Calu3 (cell line): Measurements from ENCODE around the gene PRLH. TPM values are rescaled to one million over a fixed set of nuclear protein-coding genes. Genes with fewer than 3 reads are reported as not detected.

Source experiments
- Bru-seq: library from RNA; stranded (reverse); fragments of 400-500 nt; gene quantifications from one replicate; lab custom pipeline; 2021; lab: Mats Ljungman, UMichigan
- BruChase-seq, 2 experiments: library from RNA; stranded (reverse); fragments of 400-500 nt; gene quantifications; one replicate each; lab custom pipeline; 2021; lab: Mats Ljungman, UMichigan
- BruUV-seq: library from RNA; stranded (reverse); fragments of 400-500 nt; replicated peaks from 2 replicates; lab custom pipeline; 2021; lab: Mats Ljungman, UMichigan
- CTCF ChIA-PET: fragments of 300-600 bp; sonication (Branson Sonifier 250); formaldehyde crosslinking; loops from one replicate; lab custom pipeline; 2022; ENCODE audit warnings: antibody characterized with exemption; lab: Charles Lee
- DNase-seq: peaks from one replicate; pipeline ENCODE4 v3.0.0; 2022
- H3K27ac Mint-ChIP-seq: one replicate; pipeline ENCODE4 v1.8.0; 2022; ENCODE audit warnings: mixed read lengths; ENCODE audit not compliant: unreplicated experiment
- H3K27me3 Mint-ChIP-seq: one replicate; pipeline ENCODE4 v1.8.0; 2022; ENCODE audit warnings: mixed read lengths; ENCODE audit not compliant: unreplicated experiment
- H3K36me3 Mint-ChIP-seq: one replicate; pipeline ENCODE4 v1.8.0; 2022; ENCODE audit warnings: mild to moderate bottlenecking, moderate library complexity, mixed read lengths; ENCODE audit not compliant: insufficient read depth, unreplicated experiment
- H3K4me1 Mint-ChIP-seq: one replicate; pipeline ENCODE4 v1.8.0; 2022; ENCODE audit warnings: mild to moderate bottlenecking, low read depth, mixed read lengths; ENCODE audit not compliant: unreplicated experiment
- H3K4me3 Mint-ChIP-seq: one replicate; pipeline ENCODE4 v1.8.0; 2022; ENCODE audit warnings: mild to moderate bottlenecking, low read depth, moderate library complexity, mixed read lengths; ENCODE audit not compliant: unreplicated experiment
- H3K9me3 Mint-ChIP-seq: one replicate; pipeline ENCODE4 v1.8.0; 2022; ENCODE audit warnings: low read depth, mixed read lengths; ENCODE audit not compliant: unreplicated experiment
- CTCF ChIP-seq: fragments of 200-600 bp; IDR thresholded peaks from one replicate; pipeline ENCODE4 v1.8.0; 2022; ENCODE audit warnings: antibody characterized with exemption; ENCODE audit not compliant: unreplicated experiment
- intact Hi-C: fragments of 100-400 bp; cut with micrococcal nuclease; formaldehyde crosslinking; loops from one replicate; pipeline ENCODE4 v1.10.0; 2022; ENCODE audit not compliant: unreplicated experiment
- long read RNA-seq: library from polyadenylated mRNA; stranded (forward); transcript quantifications from one replicate; pipeline ENCODE4 v2.0.0, GENCODE V29; 2022
- total RNA-seq: library from RNA; stranded (reverse); gene quantifications from 2 replicates; pipeline ENCODE4 v1.2.3, GENCODE V29; 2022

The PRLH gene
- total RNA-seq, result not detected in 2 replicates
- Bru-seq, nascent RNA, result not detected
- not detected for BruChase-seq, experiment 1, labeled RNA remaining after a 6-hour chase
- not detected for BruChase-seq, experiment 2, labeled RNA remaining after a 2-hour chase
- long read RNA-seq, result 0 reads

GRCh38 chr2:237566401-237567235 is at the start of gene PRLH:
Gene PRLH (plus strand): TSS chr2:237566574. CDS start chr2:237566574, 0 bp downstream.
- CTCF ChIA-PET, result interaction anchor here (0.5 kb wide), 1 partner anchor 100 kb away, joined by 3 read pairs; no protein-coding TSS in a partner anchor
- no peaks in the 10 kb centered on the region for H3K4me1 Mint-ChIP-seq

GRCh38 chr2:237517163-237517562 is 49.2 kb upstream of the PRLH start:
- H3K4me3 Mint-ChIP-seq, result no peak overlapping the region
- H3K27ac Mint-ChIP-seq, result no peak overlapping the region
- BruUV-seq, result no TSS peak
- H3K4me1 Mint-ChIP-seq, result peaks cover 10% of the 10 kb centered on the region
- H3K27me3 Mint-ChIP-seq, result no peaks in the 10 kb centered on the region
- CTCF ChIA-PET, result no interaction called here
- TF ChIP-seq CTCF, result no peak
- intact Hi-C loops, result no loop called here
- peaks cover 2% of the 10 kb centered on the region for H3K9me3 Mint-ChIP-seq
- peaks cover 15% of the 10 kb centered on the region for H3K36me3 Mint-ChIP-seq
- no peak for DNase-seq

More at GRCh38 chr2:237566401-237567235, at the start of gene PRLH:
- Mint-ChIP-seq H3K9me3 (no peaks in the 10 kb centered on the region), H3K27me3 (peaks cover 12% of the 10 kb centered on the region), H3K36me3 (no peaks in the 10 kb centered on the region), H3K4me3 (no peak within 1 kb of the TSS), H3K27ac (no peak within 1 kb of the TSS)
- no peak for DNase-seq
- no peak for TF ChIP-seq CTCF
- BruUV-seq, result no TSS peak
- intact Hi-C loops, result no loop called here

- peaks cover 2% of the 10 kb centered on the region for H3K9me3 Mint-ChIP-seq
- BruUV-seq, result no TSS peak
- H3K27me3 Mint-ChIP-seq, result no peaks in the 10 kb centered on the region
- intact Hi-C loops, result loop anchor here (2.0 kb wide), 1 partner anchor 35 kb away; no protein-coding TSS in a partner anchor
- H3K36me3 Mint-ChIP-seq, result peaks cover 15% of the 10 kb centered on the region
- H3K4me3 Mint-ChIP-seq, result no peak overlapping the region
- peaks cover 9% of the 10 kb centered on the region for H3K4me1 Mint-ChIP-seq
- H3K27ac Mint-ChIP-seq, result no peak overlapping the region
- CTCF ChIA-PET, result no interaction called here
- DNase-seq, result no peak
- TF ChIP-seq CTCF, result no peak
Measured at GRCh38 chr2:237517990-237518389, 48.4 kb upstream of the PRLH start.

DNA sequence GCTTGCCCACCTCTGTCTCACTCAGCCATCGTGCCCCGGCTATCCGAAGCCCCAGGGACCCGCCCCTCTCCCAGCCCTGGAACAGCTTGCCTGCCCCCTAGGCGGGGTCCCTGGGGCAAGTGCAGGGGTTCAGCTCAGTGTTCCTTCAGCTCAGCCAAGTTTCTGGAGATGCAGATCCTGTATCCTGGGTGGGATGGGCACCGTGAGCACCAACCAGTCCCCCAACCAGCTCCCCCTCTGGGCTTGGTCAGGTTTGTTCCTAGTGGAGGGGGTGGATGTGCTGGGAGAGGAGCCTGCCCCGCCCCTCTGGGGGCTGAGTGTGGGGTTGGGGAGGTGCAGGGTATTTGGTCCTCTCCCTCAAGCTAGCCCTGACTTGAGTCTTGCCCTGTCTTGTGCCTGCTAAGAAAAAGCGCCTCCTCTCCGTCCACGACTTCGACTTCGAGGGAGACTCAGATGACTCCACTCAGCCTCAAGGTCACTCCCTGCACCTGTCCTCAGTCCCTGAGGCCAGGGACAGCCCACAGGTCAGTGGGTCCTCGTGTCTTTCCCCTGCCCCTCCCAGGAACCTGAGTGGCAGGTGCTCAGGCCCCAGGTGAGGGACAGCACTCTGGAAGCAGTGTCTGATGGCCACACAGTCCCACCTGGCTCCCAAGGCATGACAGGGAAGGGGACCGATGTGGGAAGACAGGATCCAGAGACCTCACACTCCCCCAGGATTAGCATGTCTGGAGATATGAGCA is 46.7 kb upstream of the PRLH start:
- BruUV-seq, result no TSS peak
- Mint-ChIP-seq H3K4me3 (no peak overlapping the region), H3K36me3 (peaks cover 8% of the 10 kb centered on the region), H3K9me3 (peaks cover 2% of the 10 kb centered on the region), H3K27ac (no peak overlapping the region), H3K27me3 (no peaks in the 10 kb centered on the region), H3K4me1 (no peaks in the 10 kb centered on the region)
- CTCF ChIA-PET, result no interaction called here
- intact Hi-C loops, result loop anchor here (2.0 kb wide), 1 partner anchor 37 kb away; no protein-coding TSS in a partner anchor
- no peak for DNase-seq
- TF ChIP-seq CTCF, result no peak
